Transverse colon (tissue), 4 donors: ENCODE measurements around the gene PTPRA. TPM values are rescaled to one million over a fixed set of nuclear protein-coding genes. Genes with fewer than 3 reads are reported as not detected.
"Not testable (repeated sequence)": the region's sequence is repeated elsewhere in the genome, so short reads cannot be mapped to it uniquely, and the experiment has no call there.

ENCODE experiments used
- DNase-seq: peaks from one replicate; pipeline ENCODE4 v3.0.0-alpha.2; 2019
- H3K27ac ChIP-seq, 4 donors: fragments of 200-600 bp; sonication (generic); 2 replicates each; pipeline ENCODE4 v1.5.1; 2016 to 2018; ENCODE audit warnings: inconsistent platforms in 4 of 4
- H3K27me3 ChIP-seq: fragments of 200-600 bp; sonication (generic); 2 replicates; pipeline ENCODE4 v1.5.1; 2017; ENCODE audit warnings: inconsistent platforms
- H3K36me3 ChIP-seq, 4 donors: fragments of 200-600 bp; sonication (generic); 2 replicates each; pipeline ENCODE4 v1.5.1; 2017 to 2019; ENCODE audit warnings: inconsistent platforms in 4 of 4
- H3K4me1 ChIP-seq, 4 donors: fragments of 200-600 bp; sonication (generic); 2 replicates each; pipeline ENCODE4 v1.5.1; 2017 to 2020; ENCODE audit warnings: inconsistent platforms in 4 of 4
- H3K4me3 ChIP-seq, 4 donors: fragments of 200-600 bp; sonication (generic); 1 replicate in 1 of 4; 2 replicates in 3 of 4; pipeline versions ENCODE4 v1.5.1 to v1.6.1; 2017 to 2019; ENCODE audit warnings: inconsistent platforms in 4 of 4
- H3K9me3 ChIP-seq, 2 donors: fragments of 200-600 bp; sonication (generic); 2 replicates each; pipeline ENCODE4 v1.5.1; 2017 to 2019; ENCODE audit warnings: inconsistent platforms in 2 of 2
- EP300 ChIP-seq: sonication (generic); formaldehyde crosslinking; IDR thresholded peaks from one replicate; pipeline ENCODE4 v1.6.1; 2017; ENCODE audit warnings: antibody characterized with exemption, low read depth
- POLR2A ChIP-seq: fragments of 450-650 bp; IDR thresholded peaks from one replicate; pipeline ENCODE4 v1.6.1; 2016; ENCODE audit warnings: antibody characterized with exemption, mild to moderate bottlenecking, moderate library complexity
- POLR2AphosphoS5 ChIP-seq, 3 donors: sonication (generic); formaldehyde crosslinking; IDR thresholded peaks; one replicate each; pipeline ENCODE4 v1.6.1; 2016; ENCODE audit warnings: antibody characterized with exemption in 3 of 3
- WGBS, 2 donors: methylation state at CpG; one replicate each; pipeline ENCODE4 v1.1.5; 2018; ENCODE audit warnings: low coverage in 1 of 2; 5-methylcytosine and 5-hydroxymethylcytosine counted together
- in situ Hi-C, 4 donors: fragments of 200-750 bp; cut with MboI; loops; one replicate each; pipeline versions ENCODE4 v1.15.0 to v1.15.1; 2017; ENCODE audit warnings: low sequenced_read_pairs in 3 of 4, low pct_ligation_motif_present in 1 of 4, low pct_unique_long_range_greater_than_20kb in 1 of 4
- intact Hi-C: fragments of 100-400 bp; cut with DNase I; formaldehyde crosslinking; loops from one replicate; pipeline ENCODE4 v1.15.1; 2023; ENCODE audit warnings: low total_unique reads
- total RNA-seq, 4 donors: library from RNA; depleted of rRNA; stranded (reverse); fragments of >200 nt; gene quantifications; one replicate each; pipeline ENCODE4 v1.1.0, GENCODE V29; 2016
- TF ChIP-seq, protein P1 (sequence below), 5 experiments: fragments of 200-600 bp in 3 of 5; fragments of 450-650 bp in 2 of 5; sonication (generic) in 3 of 5; IDR thresholded peaks; 1 replicate in 2 of 5; 2 replicates in 3 of 5; pipeline ENCODE4 v1.5.1; 2016 to 2017; ENCODE audit warnings: antibody characterized with exemption in 5 of 5, inconsistent platforms in 3 of 5, mild to moderate bottlenecking in 2 of 5, moderate library complexity in 1 of 5

The PTPRA gene, protein sequence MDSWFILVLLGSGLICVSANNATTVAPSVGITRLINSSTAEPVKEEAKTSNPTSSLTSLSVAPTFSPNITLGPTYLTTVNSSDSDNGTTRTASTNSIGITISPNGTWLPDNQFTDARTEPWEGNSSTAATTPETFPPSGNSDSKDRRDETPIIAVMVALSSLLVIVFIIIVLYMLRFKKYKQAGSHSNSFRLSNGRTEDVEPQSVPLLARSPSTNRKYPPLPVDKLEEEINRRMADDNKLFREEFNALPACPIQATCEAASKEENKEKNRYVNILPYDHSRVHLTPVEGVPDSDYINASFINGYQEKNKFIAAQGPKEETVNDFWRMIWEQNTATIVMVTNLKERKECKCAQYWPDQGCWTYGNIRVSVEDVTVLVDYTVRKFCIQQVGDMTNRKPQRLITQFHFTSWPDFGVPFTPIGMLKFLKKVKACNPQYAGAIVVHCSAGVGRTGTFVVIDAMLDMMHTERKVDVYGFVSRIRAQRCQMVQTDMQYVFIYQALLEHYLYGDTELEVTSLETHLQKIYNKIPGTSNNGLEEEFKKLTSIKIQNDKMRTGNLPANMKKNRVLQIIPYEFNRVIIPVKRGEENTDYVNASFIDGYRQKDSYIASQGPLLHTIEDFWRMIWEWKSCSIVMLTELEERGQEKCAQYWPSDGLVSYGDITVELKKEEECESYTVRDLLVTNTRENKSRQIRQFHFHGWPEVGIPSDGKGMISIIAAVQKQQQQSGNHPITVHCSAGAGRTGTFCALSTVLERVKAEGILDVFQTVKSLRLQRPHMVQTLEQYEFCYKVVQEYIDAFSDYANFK
- 10 to 100 TPM; 32.2 to 55.8 (median 45.8) TPM for total RNA-seq

DNA sequence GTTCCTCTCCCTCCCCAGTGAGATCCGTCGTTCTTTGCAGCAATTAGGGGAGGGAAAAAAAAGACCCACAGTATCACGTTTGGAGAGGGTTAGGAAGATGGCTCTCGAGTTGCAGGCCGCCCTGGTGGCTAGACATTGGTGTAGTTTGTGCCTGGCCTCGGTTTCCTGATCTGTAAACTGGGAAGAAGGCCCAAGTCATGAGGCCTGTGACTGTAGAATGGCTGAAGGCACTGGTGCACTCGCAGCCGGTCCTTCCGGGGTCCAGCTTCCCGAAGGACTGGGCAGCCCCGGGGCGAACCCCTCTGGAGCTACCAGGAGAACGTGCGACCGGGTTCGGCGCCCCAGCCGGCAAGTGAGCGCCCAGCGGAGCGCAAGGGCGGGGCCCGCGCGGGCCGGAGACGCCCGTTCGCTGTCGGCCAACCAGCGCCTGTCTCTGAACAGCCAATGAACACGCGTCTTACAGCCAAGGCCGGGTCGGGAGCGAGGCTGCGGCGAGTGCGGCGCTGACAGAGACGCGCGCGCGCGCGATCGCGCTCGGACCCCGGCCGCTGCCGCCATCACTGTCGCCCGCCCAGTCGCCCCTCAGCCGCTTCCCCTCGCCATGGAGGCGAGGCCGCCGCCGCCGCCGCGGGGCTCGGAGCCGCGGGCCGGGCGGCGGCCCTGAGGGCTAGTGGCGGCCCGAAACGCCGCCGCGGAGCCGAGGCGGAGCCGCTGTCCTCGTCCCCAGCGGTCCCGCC is at the start of gene PTPRA:
TSS of gene PTPRA (plus strand) at position 472 of the 737 bp plus-strand sequence. CDS start 90,797 bp downstream, outside the sequence.
- peaks cover 21% of the 10 kb centered on the region for H3K27me3 ChIP-seq
- WGBS, 2 donors = 0% methylated on average over 37 of the region's 83 CpGs; no CpG with 5 or more reads in 1 of the 2 donors
- TF ChIP-seq POLR2AphosphoS5 (IDR thresholded peaks at IDR 0.05) = peak; percentile 85 to 91 (median 86)
- peak; percentile 75 for TF ChIP-seq POLR2A
- TF ChIP-seq, protein P1, sequence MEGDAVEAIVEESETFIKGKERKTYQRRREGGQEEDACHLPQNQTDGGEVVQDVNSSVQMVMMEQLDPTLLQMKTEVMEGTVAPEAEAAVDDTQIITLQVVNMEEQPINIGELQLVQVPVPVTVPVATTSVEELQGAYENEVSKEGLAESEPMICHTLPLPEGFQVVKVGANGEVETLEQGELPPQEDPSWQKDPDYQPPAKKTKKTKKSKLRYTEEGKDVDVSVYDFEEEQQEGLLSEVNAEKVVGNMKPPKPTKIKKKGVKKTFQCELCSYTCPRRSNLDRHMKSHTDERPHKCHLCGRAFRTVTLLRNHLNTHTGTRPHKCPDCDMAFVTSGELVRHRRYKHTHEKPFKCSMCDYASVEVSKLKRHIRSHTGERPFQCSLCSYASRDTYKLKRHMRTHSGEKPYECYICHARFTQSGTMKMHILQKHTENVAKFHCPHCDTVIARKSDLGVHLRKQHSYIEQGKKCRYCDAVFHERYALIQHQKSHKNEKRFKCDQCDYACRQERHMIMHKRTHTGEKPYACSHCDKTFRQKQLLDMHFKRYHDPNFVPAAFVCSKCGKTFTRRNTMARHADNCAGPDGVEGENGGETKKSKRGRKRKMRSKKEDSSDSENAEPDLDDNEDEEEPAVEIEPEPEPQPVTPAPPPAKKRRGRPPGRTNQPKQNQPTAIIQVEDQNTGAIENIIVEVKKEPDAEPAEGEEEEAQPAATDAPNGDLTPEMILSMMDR (IDR thresholded peaks at IDR 0.05) = peak in 1 of 5 experiments; percentile 17
- TF ChIP-seq EP300 = no peak

DNA sequence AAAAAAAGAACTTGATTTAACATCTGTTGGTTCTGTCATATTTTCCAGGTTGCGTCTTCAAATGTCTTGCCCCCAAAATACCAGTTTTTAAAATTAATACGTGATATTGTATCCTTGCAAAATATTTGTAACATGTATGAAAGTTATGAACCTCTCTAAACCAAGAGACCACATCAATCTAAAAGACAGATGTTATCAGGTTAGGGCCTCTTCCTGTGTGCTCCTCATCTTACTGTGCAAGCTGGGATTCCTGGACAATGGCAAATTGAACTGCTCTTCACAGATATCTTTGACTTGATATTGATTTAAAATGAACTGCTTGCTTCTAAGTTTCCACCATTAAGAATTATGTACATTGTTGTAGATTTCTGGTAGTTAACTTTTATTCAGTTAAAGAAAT is 47.5 kb upstream of the PTPRA start:
- TF ChIP-seq, protein P1 (IDR thresholded peaks at IDR 0.05) = no peak
- no peak for TF ChIP-seq EP300
- TF ChIP-seq POLR2A = no peak
- Histone ChIP-seq H3K36me3 (no peaks in the 10 kb centered on the region), H3K4me1 (peaks cover 0 to 4% (median 1%) of the 10 kb centered on the region in 4 donors), H3K4me3 (no peak overlapping the region), H3K27me3 (peaks cover 67% of the 10 kb centered on the region), H3K9me3 (no peaks in the 10 kb centered on the region), H3K27ac (no peak overlapping the region)
- no peak for DNase-seq
- in situ Hi-C loops (no loop called here), intact Hi-C loops (no loop called here)
- WGBS, 2 donors = 89 to 100% methylated on average over 1 to 2 of the region's 2 CpGs

More for the DNA sequence above, at the start of gene PTPRA:
- intact Hi-C loops (no loop called here), in situ Hi-C loops (no loop called here)
- Histone ChIP-seq H3K4me1 (peaks cover 0 to 54% (median 29%) of the 10 kb centered on the region in 4 donors), H3K4me3 (peak within 1 kb of the TSS; percentile 71 to 100 (median 96)), H3K27ac (peak within 1 kb of the TSS; percentile 81 to 93 (median 89)), H3K36me3 (no peaks in the 10 kb centered on the region), H3K9me3 (no peaks in the 10 kb centered on the region)
- DNase-seq = peak; percentile 94

DNA sequence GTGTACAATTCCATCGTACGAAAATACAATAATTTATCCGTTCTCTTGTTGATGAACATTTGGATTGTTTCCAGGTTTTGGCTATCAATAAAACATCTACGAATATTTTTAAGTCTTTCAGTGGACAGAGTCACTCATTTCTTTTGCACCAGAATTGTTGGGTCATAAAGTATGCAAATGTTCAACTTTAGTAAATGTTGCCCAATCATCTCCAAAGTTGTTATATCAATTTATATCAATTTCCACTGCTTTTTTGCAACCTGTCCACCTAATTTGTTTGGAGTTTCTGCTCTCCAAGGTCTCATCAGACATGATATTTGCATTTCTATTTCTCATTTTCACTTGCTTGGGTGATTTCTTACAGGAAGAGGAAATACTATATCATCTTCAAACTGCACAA is 46.6 kb upstream of the PTPRA start:
- peaks cover 58% of the 10 kb centered on the region for H3K27me3 ChIP-seq
- in situ Hi-C loops = no loop called here
- TF ChIP-seq EP300 = no peak
- H3K4me1 ChIP-seq = no peaks in the 10 kb centered on the region
- no peaks in the 10 kb centered on the region for H3K9me3 ChIP-seq
- no peaks in the 10 kb centered on the region for H3K36me3 ChIP-seq
- intact Hi-C loops = no loop called here
- no peak overlapping the region for H3K27ac ChIP-seq
- no peak for DNase-seq
- WGBS, 2 donors = 75 to 81% methylated on average over 4 of the region's 4 CpGs
- no peak overlapping the region for H3K4me3 ChIP-seq

DNA sequence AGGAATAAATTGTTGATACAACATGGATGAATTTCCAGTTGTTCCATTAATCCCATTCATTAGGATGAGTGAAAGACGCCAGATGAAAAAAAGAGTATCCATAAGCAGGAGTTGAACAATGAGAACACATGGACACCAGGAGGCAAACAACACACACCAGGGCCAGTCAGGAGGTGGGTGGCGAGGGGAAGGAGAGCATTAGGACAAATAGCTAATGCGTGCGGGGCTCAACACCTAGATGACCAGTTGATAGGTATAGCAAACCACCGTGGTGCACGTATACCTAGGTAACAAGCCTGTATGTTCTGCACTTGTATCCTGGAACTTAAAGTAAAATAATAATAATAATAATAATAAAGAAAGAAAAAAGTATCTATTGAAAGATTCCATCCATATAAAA is 43.9 kb upstream of the PTPRA start:
- H3K4me3 ChIP-seq = no peak overlapping the region
- no peak for DNase-seq
- TF ChIP-seq, protein P1 (IDR thresholded peaks at IDR 0.05) = no peak
- TF ChIP-seq POLR2AphosphoS5 (IDR thresholded peaks at IDR 0.05) = no peak
- no peak for TF ChIP-seq EP300
- no peaks in the 10 kb centered on the region for H3K4me1 ChIP-seq
- no peak overlapping the region for H3K27ac ChIP-seq
- H3K36me3 ChIP-seq = no peaks in the 10 kb centered on the region
- intact Hi-C loops (no loop called here), in situ Hi-C loops (no loop called here)
- H3K9me3 ChIP-seq = no peaks in the 10 kb centered on the region
- peaks cover 52% of the 10 kb centered on the region for H3K27me3 ChIP-seq
- WGBS, 2 donors = 40 to 80% methylated on average over 1 to 6 of the region's 6 CpGs

GRCh38 chr20:2831206-2831605 is 42.1 kb upstream of the PTPRA start:
- H3K9me3 ChIP-seq, DNase-seq, H3K4me1 ChIP-seq, H3K4me3 ChIP-seq, H3K27ac ChIP-seq, intact Hi-C loops, in situ Hi-C loops, H3K36me3 ChIP-seq: not testable (repeated sequence)
- H3K27me3 ChIP-seq = peaks cover 46% of the 10 kb centered on the region
- 63 to 73% methylated on average over 4 to 7 of the region's 7 CpGs for WGBS, 2 donors
